Transverse colon (tissue), 4 donors: ENCODE results near the gene SLC4A4. TPM values are rescaled to one million over a fixed set of nuclear protein-coding genes. Genes with fewer than 3 reads are reported as not detected.

Experiments
- DNase-seq: peaks from one replicate; pipeline ENCODE4 v3.0.0-alpha.2; 2019
- H3K27ac ChIP-seq, 4 donors: fragments of 200-600 bp; sonication (generic); 2 replicates each; pipeline ENCODE4 v1.5.1; 2016 to 2018; ENCODE audit warnings: inconsistent platforms in 4 of 4
- H3K27me3 ChIP-seq: fragments of 200-600 bp; sonication (generic); 2 replicates; pipeline ENCODE4 v1.5.1; 2017; ENCODE audit warnings: inconsistent platforms
- H3K36me3 ChIP-seq, 4 donors: fragments of 200-600 bp; sonication (generic); 2 replicates each; pipeline ENCODE4 v1.5.1; 2017 to 2019; ENCODE audit warnings: inconsistent platforms in 4 of 4
- H3K4me1 ChIP-seq, 4 donors: fragments of 200-600 bp; sonication (generic); 2 replicates each; pipeline ENCODE4 v1.5.1; 2017 to 2020; ENCODE audit warnings: inconsistent platforms in 4 of 4
- H3K4me3 ChIP-seq, 4 donors: fragments of 200-600 bp; sonication (generic); 1 replicate in 1 of 4; 2 replicates in 3 of 4; pipeline versions ENCODE4 v1.5.1 to v1.6.1; 2017 to 2019; ENCODE audit warnings: inconsistent platforms in 4 of 4
- H3K9me3 ChIP-seq, 2 donors: fragments of 200-600 bp; sonication (generic); 2 replicates each; pipeline ENCODE4 v1.5.1; 2017 to 2019; ENCODE audit warnings: inconsistent platforms in 2 of 2
- EP300 ChIP-seq: sonication (generic); formaldehyde crosslinking; IDR thresholded peaks from one replicate; pipeline ENCODE4 v1.6.1; 2017; ENCODE audit warnings: antibody characterized with exemption, low read depth
- POLR2A ChIP-seq: fragments of 450-650 bp; IDR thresholded peaks from one replicate; pipeline ENCODE4 v1.6.1; 2016; ENCODE audit warnings: antibody characterized with exemption, mild to moderate bottlenecking, moderate library complexity
- POLR2AphosphoS5 ChIP-seq, 3 donors: sonication (generic); formaldehyde crosslinking; IDR thresholded peaks; one replicate each; pipeline ENCODE4 v1.6.1; 2016; ENCODE audit warnings: antibody characterized with exemption in 3 of 3
- WGBS, 2 donors: methylation state at CpG; one replicate each; pipeline ENCODE4 v1.1.5; 2018; ENCODE audit warnings: low coverage in 1 of 2; 5-methylcytosine and 5-hydroxymethylcytosine counted together
- in situ Hi-C, 4 donors: fragments of 200-750 bp; cut with MboI; loops; one replicate each; pipeline versions ENCODE4 v1.15.0 to v1.15.1; 2017; ENCODE audit warnings: low sequenced_read_pairs in 3 of 4, low pct_ligation_motif_present in 1 of 4, low pct_unique_long_range_greater_than_20kb in 1 of 4
- intact Hi-C: fragments of 100-400 bp; cut with DNase I; formaldehyde crosslinking; loops from one replicate; pipeline ENCODE4 v1.15.1; 2023; ENCODE audit warnings: low total_unique reads
- total RNA-seq, 4 donors: library from RNA; depleted of rRNA; stranded (reverse); fragments of >200 nt; gene quantifications; one replicate each; pipeline ENCODE4 v1.1.0, GENCODE V29; 2016
- TF ChIP-seq, protein P1 (sequence below), 5 experiments: fragments of 200-600 bp in 3 of 5; fragments of 450-650 bp in 2 of 5; sonication (generic) in 3 of 5; IDR thresholded peaks; 1 replicate in 2 of 5; 2 replicates in 3 of 5; pipeline ENCODE4 v1.5.1; 2016 to 2017; ENCODE audit warnings: antibody characterized with exemption in 5 of 5, inconsistent platforms in 3 of 5, mild to moderate bottlenecking in 2 of 5, moderate library complexity in 1 of 5

Gene SLC4A4
- total RNA-seq, 4 donors from 2014 or later, result 91.7 to 182 (median 134) TPM

DNA sequence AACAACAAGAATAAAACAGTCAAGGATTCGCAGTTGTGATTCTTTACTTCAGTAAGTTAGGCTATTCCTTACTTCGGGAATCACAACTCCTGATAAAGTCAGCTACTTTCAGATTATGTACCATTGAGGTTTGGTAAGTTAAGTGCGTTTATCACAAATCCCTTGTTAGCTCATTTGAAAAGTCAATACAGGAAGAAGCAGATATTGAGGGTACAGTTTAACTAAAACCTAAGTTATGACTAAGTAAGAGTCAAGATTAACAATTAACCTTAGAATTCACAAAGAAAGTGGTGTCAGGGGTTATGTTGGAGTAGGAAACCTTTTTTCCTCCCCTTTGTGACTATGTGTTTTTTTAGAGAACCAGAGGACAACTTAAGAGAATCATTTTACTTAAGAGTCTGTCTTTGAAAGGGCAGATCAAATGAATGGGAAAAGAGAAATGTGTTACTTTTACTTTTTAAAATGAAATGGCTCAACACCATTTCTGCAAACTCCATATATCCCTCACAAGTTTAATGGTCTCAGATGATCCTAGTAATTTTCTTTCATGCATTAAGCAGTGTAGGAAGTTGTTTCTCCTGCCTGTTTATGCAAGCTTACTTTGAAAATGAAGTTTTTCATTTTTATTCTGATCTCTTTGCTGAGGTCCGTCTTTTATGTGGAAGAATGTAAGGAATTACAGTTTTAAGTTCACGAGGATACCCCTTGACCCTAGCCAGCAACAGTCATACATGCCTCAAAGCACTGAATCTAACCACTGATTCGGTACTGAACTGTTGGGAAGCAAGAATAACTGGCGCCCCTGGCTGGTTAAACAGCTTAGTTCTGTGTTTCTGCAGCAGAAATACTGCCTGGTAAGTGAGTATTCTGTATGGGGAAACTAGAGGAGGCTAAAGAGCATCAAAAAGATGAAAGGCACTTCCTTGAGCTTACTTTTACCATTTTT, 211.7 kb downstream of the SLC4A4 start:
- Histone ChIP-seq H3K9me3 (no peaks in the 10 kb centered on the region), H3K36me3 (peaks cover 0 to 4% (median 0%) of the 10 kb centered on the region in 4 donors), H3K27me3 (no peaks in the 10 kb centered on the region), H3K4me3 (no peak overlapping the region), H3K27ac (peak overlapping the region; percentile 30 to 67 (median 54)), H3K4me1 (peaks cover 7 to 29% (median 19%) of the 10 kb centered on the region in 4 donors)
- intact Hi-C loops, result no loop called here
- in situ Hi-C loops, result no loop called here
- 43 to 44% methylated on average over 6 to 7 of the region's 7 CpGs for WGBS, 2 donors
- no peak for TF ChIP-seq EP300
- peak; percentile 13 for DNase-seq

DNA sequence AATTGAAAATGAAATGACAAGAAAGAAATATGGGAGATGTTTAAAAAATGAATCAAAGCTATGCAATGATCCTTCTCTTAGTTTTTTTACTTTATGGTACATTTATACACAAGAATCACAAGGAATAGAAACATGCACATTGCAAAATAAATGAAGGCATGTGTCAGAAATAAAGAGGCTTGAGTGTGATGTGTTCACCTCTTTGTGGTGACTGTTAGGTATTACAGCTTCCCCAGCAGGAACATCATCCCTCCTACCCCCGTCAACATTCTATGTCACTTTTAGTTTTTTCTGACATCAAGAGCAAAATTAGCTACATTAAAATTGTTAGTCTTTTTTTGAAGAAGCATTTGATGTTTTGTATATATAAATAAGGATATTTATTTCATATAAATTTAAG, 214.8 kb downstream of the SLC4A4 start:
- Histone ChIP-seq H3K4me3 (no peak overlapping the region), H3K27ac (no peak overlapping the region), H3K27me3 (no peaks in the 10 kb centered on the region), H3K9me3 (no peaks in the 10 kb centered on the region), H3K4me1 (peaks cover 7 to 25% (median 18%) of the 10 kb centered on the region in 4 donors), H3K36me3 (no peaks in the 10 kb centered on the region)
- no peak for DNase-seq
- intact Hi-C loops (no loop called here), in situ Hi-C loops (no loop called here)
- WGBS, 2 donors, result 18 to 29% methylated on average over 1 of the region's 1 CpG
- TF ChIP-seq, protein P1, sequence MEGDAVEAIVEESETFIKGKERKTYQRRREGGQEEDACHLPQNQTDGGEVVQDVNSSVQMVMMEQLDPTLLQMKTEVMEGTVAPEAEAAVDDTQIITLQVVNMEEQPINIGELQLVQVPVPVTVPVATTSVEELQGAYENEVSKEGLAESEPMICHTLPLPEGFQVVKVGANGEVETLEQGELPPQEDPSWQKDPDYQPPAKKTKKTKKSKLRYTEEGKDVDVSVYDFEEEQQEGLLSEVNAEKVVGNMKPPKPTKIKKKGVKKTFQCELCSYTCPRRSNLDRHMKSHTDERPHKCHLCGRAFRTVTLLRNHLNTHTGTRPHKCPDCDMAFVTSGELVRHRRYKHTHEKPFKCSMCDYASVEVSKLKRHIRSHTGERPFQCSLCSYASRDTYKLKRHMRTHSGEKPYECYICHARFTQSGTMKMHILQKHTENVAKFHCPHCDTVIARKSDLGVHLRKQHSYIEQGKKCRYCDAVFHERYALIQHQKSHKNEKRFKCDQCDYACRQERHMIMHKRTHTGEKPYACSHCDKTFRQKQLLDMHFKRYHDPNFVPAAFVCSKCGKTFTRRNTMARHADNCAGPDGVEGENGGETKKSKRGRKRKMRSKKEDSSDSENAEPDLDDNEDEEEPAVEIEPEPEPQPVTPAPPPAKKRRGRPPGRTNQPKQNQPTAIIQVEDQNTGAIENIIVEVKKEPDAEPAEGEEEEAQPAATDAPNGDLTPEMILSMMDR (IDR thresholded peaks at IDR 0.05), result peak; percentile 38 to 64 (median 52)
- no peak for TF ChIP-seq EP300
- TF ChIP-seq POLR2AphosphoS5 (IDR thresholded peaks at IDR 0.05), result no peak

DNA sequence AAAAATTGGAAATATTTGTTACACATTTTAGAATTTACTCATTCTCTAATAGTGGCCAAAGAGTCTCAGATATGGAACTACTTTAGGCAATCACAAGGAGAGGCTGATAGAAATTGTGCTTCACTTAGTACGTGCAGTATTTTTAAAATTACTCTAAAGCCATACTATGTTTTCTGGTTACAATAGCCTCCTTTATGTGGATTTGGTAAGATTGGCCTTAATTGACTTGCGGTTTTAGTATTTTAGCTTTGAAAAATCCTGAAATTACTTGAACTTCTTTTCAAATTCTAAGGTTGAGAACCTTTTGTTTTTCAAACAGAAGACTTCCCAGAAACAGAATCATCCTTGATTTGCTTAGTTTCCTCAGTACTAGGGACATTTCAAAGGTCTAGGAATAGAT, 215.2 kb downstream of the SLC4A4 start:
- Histone ChIP-seq H3K4me1 (peaks cover 7 to 20% (median 15%) of the 10 kb centered on the region in 4 donors), H3K36me3 (no peaks in the 10 kb centered on the region), H3K4me3 (no peak overlapping the region), H3K27me3 (no peaks in the 10 kb centered on the region), H3K9me3 (no peaks in the 10 kb centered on the region), H3K27ac (no peak overlapping the region)
- WGBS, 2 donors, result 81 to 84% methylated on average over 2 of the region's 2 CpGs
- intact Hi-C loops, result no loop called here
- TF ChIP-seq POLR2AphosphoS5 (IDR thresholded peaks at IDR 0.05) (no peak), EP300 (no peak), POLR2A (no peak)
- TF ChIP-seq, protein P1 (IDR thresholded peaks at IDR 0.05), result no peak
- no peak for DNase-seq
- in situ Hi-C loops, result no loop called here

DNA sequence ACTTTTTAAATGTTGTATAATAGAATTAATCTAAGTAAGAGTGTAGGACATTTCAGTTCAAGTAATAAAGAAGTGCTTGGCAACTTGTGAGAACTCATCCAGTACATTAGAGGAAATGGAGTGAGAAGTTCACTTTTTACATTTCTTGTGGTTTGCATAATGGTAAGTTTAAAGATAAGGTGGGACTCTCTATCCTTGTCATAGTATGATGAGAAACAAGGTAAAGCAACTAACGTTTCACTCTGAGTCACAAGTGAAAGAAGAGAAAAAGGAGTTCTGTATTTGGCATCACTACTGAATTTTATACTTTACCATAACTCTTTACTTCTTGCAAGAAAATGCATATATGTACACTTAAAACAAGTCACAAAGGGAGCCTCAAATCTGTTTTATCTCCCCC, 219.4 kb downstream of the SLC4A4 start:
- H3K27ac ChIP-seq, result no peak overlapping the region
- no peaks in the 10 kb centered on the region for H3K9me3 ChIP-seq
- 60 to 76% methylated on average over 1 of the region's 1 CpG for WGBS, 2 donors
- in situ Hi-C loops, result no loop called here
- no peaks in the 10 kb centered on the region for H3K27me3 ChIP-seq
- H3K36me3 ChIP-seq, result peaks cover 0 to 7% (median 0%) of the 10 kb centered on the region in 4 donors
- H3K4me3 ChIP-seq, result no peak overlapping the region
- TF ChIP-seq POLR2A, result no peak
- TF ChIP-seq, protein P1 (IDR thresholded peaks at IDR 0.05), result no peak
- TF ChIP-seq EP300, result no peak
- TF ChIP-seq POLR2AphosphoS5 (IDR thresholded peaks at IDR 0.05), result no peak
- no peaks in the 10 kb centered on the region for H3K4me1 ChIP-seq
- DNase-seq, result no peak
- intact Hi-C loops, result no loop called here
